ENCODE data around the gene GUSB. TPM values are rescaled to one million over a fixed set of nuclear protein-coding genes. Genes with fewer than 3 reads are reported as not detected.
"Not testable (repeated sequence)": the region's sequence is repeated elsewhere in the genome, so short reads cannot be mapped to it uniquely, and the experiment has no call there.

The GUSB gene
- 10 to 100 TPM; 53.4 to 66.7 TPM for total RNA-seq

DNA sequence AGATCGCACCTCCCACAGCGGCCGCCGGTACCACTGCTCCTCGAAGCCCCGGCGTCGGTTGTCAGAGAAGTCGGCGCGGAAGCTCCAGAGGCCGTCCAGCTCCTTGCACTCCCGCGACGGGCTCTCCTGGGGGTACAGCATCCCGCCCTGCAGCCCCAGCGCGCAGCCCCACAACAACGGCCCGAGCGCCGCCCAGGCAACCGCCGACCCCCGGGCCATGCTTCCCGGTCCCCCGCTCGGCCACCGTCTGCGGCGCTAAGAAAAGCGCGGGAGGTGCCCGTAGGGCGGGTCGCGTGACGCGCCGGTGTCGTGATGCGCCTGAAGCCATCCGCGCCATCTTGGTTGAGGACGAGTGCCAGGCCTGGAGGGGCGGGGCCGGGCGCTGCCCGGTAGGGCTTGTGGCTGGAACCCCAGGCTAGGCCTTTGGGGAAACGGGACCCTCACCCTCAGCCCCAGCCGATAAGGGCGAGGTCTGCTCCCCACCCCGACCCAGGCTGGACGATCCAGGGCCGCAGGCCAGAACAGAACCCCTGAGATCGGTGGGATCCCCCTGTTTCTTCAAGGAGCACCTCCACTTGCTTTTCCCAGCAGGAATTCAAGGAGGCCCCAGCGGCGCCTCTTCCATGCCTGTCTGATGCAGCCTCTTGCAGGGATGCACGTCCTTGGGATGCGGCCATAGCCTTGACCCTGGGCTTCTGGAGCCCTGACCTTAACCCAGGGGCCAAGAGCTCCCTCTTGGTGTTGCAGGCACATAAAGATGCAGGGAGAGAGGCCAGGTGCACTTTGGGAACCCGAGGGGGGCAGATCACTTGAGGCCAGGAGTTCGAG lies at the start of gene GUSB:
TSS of gene GUSB (minus strand) at position 249 of the 828 bp plus-strand sequence. CDS start at position 219, 30 bp downstream.
- Mint-ChIP-seq H3K9me3 (no peaks in the 10 kb centered on the region), H3K4me1 (no peaks in the 10 kb centered on the region), H3K4me3 (peak within 1 kb of the TSS; percentile 70), H3K27ac (peak within 1 kb of the TSS; percentile 66), H3K27me3 (no peaks in the 10 kb centered on the region), H3K36me3 (ENCODE audit: low read depth) (peaks cover 33% of the 10 kb centered on the region)
- ATAC-seq (replicated peaks), result peak; percentile 92

DNA sequence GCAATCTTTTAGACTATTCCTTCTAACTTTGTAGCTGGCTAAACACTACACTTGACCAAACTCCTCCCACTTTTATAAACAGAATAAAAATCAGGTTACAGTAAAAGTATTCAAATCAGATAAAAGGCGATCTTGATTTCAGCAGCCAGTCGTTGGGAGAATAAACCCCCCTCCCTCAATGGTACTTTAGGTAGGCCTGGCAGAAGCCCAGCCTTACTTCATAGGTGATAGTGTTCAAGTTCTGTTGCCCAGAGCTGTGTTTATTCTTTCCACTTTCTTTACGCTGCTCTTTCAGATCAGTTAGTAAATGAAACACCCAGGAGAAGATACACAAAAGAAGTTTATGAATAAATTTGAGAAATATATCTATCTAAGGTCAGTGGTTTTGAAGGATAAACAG lies 46.3 kb upstream of the GUSB start:
- H3K36me3 Mint-ChIP-seq (ENCODE audit: low read depth); ATAC-seq (replicated peaks); H3K27me3 Mint-ChIP-seq; H3K27ac Mint-ChIP-seq; H3K4me1 Mint-ChIP-seq; H3K9me3 Mint-ChIP-seq; H3K4me3 Mint-ChIP-seq: not testable (repeated sequence)

DNA sequence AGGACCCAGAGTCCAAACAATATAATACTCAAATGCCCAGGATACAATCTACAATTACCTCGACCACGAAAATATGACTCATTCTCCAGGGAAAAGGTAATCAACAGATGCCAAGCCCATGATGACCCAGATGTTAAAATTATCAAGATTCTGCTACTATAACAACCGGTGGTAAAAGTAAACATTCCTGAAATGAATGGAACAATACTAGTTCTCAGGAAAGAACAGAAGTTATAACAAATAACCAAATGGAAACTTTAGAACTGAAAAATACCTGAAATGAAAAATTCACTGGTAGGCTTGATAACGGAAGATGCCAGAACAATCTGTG lies 34.1 kb upstream of the GUSB start:
- Mint-ChIP-seq H3K27me3 (peaks cover 10% of the 10 kb centered on the region), H3K9me3 (no peaks in the 10 kb centered on the region), H3K4me1 (no peaks in the 10 kb centered on the region), H3K27ac (no peak overlapping the region), H3K36me3 (ENCODE audit: low read depth) (no peaks in the 10 kb centered on the region), H3K4me3 (no peak overlapping the region)
- ATAC-seq (replicated peaks), result no peak

DNA sequence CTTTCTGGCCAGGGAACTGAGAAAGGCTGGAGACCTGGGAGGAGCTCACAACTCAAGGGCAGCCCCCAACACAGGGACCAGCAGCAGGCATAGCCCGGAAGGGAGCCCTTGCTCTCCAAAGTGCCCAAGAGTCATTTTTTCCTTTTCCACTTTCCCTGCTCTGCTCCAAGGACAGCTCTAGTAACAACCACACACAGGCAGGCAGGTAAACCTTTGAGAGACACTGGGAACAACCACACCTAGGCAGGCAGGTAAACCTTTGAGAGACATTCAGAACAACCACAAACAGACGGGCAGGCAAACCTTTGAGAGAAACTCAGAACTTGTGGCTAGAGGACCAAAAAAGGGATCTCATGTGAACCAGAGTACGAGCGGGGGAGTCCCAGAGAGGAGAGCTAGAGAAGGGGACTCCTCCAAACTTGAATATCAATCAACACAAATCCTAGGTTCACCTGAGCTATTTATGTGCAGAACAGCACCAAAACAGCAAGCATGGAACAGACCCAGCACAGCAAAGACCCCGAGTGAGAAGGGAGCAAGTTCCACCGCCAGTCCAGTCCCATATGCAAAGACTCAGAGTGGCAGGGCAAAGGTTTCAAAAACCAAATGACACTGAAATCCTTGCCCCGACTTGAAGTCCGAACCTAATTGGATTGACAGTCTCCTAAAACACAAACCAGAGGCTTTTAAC lies 33.6 kb upstream of the GUSB start:
- no peaks in the 10 kb centered on the region for H3K9me3 Mint-ChIP-seq
- no peaks in the 10 kb centered on the region for H3K36me3 Mint-ChIP-seq (ENCODE audit: low read depth)
- no peak overlapping the region for H3K4me3 Mint-ChIP-seq
- ATAC-seq (replicated peaks), result no peak
- no peak overlapping the region for H3K27ac Mint-ChIP-seq
- H3K27me3 Mint-ChIP-seq, result peaks cover 11% of the 10 kb centered on the region
- no peaks in the 10 kb centered on the region for H3K4me1 Mint-ChIP-seq

DNA sequence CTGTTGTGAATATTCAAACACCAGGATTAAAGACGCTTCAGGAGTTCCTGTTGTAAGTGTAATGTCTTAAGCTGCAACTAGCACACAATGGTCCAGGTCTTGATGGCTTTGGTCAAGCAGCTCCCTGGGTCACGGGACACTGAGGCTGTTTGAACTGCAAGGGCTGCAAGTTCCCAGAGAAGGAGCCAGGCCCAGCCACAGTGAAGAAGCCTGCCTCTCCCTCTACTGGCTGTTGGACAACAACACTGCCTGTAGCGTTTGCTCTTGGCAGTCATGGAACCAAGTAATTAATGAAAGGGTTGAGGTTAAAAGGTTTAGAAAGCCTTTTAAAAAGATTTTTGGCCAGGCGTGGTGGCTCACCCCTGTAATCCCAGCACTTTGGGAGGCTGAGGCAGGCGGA lies 31.9 kb upstream of the GUSB start:
- no peak for ATAC-seq (replicated peaks)
- H3K27me3 Mint-ChIP-seq, result peaks cover 14% of the 10 kb centered on the region
- H3K4me1 Mint-ChIP-seq, result no peaks in the 10 kb centered on the region
- H3K4me3 Mint-ChIP-seq, result no peak overlapping the region
- no peaks in the 10 kb centered on the region for H3K36me3 Mint-ChIP-seq (ENCODE audit: low read depth)
- no peaks in the 10 kb centered on the region for H3K9me3 Mint-ChIP-seq
- H3K27ac Mint-ChIP-seq, result no peak overlapping the region

DNA sequence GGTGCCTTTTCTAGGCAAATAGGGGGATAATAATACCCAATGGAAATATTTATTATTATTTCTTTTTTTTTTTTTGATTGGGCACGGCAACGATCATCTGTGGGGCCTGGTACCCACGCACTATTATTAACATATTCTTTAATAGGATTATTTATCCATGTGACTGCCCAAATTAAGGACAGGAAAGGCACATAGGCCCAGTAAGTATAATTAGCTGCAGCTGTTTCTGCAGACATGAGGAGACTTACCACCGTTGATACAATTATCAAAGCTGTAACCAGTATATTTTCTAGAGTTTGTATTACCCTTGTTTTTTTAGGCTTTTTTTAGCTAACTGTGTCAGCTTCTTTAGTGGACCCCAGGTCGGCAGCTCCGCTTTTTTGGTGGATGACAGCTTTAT lies 25.2 kb upstream of the GUSB start:
- no peak for ATAC-seq (replicated peaks)
- H3K4me1 Mint-ChIP-seq, result no peaks in the 10 kb centered on the region
- H3K4me3 Mint-ChIP-seq, result no peak overlapping the region
- peaks cover 4% of the 10 kb centered on the region for H3K27me3 Mint-ChIP-seq
- H3K9me3 Mint-ChIP-seq, result no peaks in the 10 kb centered on the region
- H3K36me3 Mint-ChIP-seq (ENCODE audit: low read depth), result no peaks in the 10 kb centered on the region
- no peak overlapping the region for H3K27ac Mint-ChIP-seq

DNA sequence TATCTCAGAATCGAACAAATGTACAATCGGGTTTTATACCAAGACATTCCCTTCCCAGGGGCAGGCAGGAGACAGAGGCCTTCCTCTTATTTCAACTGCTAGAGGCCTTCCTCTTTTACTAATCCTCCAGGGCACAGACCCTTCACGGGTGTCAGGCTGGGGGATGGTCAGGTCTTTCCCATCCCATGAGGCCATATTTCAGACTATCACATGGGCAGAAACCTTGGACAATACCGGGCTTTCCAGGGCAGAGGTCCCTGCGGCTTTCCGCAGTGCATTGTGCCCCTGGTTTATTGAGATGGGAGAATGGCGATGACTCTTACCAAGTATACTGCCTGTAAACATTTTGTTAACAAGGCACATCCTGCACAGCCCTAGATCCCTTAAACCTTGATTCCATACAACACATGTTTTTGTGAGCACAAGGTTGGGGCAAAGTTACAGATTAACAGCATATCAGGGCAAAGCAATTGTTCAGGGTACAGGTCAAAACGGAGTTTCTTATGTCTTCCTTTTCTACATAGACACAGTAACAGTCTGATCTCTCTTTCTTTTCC lies 23.2 kb upstream of the GUSB start:
- not testable (repeated sequence) for H3K4me3 Mint-ChIP-seq; H3K4me1 Mint-ChIP-seq; H3K36me3 Mint-ChIP-seq (ENCODE audit: low read depth); ATAC-seq (replicated peaks); H3K27ac Mint-ChIP-seq; H3K9me3 Mint-ChIP-seq; H3K27me3 Mint-ChIP-seq

DNA sequence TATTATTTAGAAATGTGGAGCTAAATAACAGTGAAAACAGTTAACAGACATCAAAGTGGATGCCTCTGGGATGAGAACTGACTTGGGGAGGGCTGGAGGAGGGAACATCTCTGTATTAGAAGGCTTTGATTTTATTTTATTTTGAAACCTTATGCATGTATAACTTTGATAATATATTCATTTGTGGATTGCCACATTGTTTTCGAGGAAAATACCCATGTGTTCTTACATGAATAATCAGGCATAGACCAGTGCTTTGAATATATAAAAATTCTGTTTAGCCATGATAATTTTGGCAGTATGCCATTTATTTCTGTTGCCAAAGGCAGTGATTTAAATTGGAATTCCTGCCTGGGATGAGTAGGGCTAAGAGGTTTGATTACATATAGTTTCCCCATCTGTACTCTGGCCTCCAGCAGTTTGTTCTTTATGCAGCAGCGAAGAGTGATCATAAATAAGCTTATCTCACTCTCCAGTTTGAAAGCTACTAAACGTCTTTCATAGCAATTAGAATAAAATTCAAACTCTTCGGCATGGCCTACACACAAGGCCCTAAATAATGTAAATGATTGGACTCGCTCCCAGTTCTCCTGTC lies 18.9 kb upstream of the GUSB start:
- H3K36me3 Mint-ChIP-seq (ENCODE audit: low read depth); H3K27me3 Mint-ChIP-seq; H3K4me3 Mint-ChIP-seq; H3K27ac Mint-ChIP-seq; H3K4me1 Mint-ChIP-seq; H3K9me3 Mint-ChIP-seq; ATAC-seq (replicated peaks): not testable (repeated sequence)

DNA sequence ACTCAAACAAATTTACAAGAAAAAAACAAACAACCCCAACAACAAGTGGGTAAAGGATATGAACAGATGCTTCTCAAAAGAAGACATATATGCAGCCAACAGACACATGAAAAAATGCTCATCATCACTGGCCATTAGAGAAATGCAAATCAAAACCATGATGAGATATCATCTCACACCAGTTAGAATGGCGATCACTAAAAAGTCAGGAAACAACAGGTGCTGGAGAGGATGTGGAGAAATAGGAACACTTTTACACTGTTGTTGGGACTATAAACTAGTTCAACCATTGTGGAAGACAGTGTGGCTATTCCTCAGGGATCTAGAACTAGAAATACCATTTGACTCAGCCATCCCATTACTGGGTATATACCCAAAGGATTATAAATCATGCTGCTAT lies 13.0 kb upstream of the GUSB start:
- not testable (repeated sequence) for ATAC-seq (replicated peaks); H3K27ac Mint-ChIP-seq; H3K27me3 Mint-ChIP-seq; H3K36me3 Mint-ChIP-seq (ENCODE audit: low read depth); H3K9me3 Mint-ChIP-seq; H3K4me3 Mint-ChIP-seq; H3K4me1 Mint-ChIP-seq

DNA sequence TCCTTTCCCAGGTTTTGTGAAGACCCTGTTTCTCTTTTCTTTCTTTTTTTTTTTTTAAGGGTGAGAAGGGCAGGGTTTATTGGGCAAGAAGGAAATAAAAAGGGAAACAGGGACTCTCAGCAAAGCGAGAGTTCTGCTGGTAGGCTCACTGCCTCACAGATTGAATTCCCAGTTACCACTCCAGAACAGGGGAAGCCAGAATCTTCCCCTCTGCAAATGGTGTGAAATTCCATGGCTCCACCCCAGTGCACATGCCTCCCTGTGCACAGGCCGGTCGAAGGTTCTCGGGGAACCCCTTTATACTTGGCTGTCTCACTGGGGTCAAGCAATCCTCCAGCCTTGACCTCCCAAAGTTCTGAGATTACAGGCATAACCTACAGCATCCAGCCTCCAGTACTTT lies 10.5 kb upstream of the GUSB start:
- H3K9me3 Mint-ChIP-seq, result no peaks in the 10 kb centered on the region
- no peaks in the 10 kb centered on the region for H3K36me3 Mint-ChIP-seq (ENCODE audit: low read depth)
- peaks cover 3% of the 10 kb centered on the region for H3K27me3 Mint-ChIP-seq
- no peak for ATAC-seq (replicated peaks)
- no peak overlapping the region for H3K27ac Mint-ChIP-seq
- H3K4me1 Mint-ChIP-seq, result no peaks in the 10 kb centered on the region
- no peak overlapping the region for H3K4me3 Mint-ChIP-seq

DNA sequence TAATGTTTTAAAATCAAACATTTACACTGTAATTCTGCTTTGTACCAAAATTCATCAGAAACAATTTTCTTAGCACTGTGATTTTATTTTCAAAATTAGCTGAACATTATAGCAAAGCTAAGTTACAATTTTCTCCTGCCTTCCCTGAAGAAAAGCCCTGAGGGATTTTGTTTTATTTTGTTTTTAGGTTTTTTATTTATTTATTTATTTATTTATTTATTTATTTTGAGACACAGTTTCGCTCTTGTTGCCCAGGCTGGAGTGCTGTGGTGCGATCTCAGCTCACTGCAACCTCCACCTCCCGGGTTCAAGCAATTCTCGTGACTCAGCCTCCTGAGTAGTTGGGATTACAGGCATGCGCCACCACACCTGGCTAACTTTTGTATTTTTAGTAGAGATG lies 9.8 kb upstream of the GUSB start:
- not testable (repeated sequence) for H3K4me1 Mint-ChIP-seq; H3K36me3 Mint-ChIP-seq (ENCODE audit: low read depth); H3K27ac Mint-ChIP-seq; H3K27me3 Mint-ChIP-seq; H3K9me3 Mint-ChIP-seq; H3K4me3 Mint-ChIP-seq; ATAC-seq (replicated peaks)

DNA sequence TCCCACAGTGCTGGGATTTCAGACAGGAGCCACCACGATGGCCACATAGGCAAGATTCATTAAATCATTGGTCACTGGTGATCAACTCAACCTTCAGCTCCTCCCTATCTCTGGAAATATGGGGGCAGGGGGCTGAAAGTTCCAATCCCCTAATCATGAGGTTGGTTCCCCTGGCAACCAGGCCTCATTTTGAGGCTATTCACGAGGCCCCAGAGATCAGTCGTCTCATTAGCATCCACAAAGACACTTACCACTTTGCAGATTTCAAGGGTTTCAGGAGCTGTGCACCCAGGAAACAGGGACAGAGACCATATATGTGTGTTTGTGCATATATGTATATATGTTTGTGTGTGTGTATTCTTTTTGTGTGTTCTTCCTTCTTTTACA lies 7.7 kb upstream of the GUSB start:
- Mint-ChIP-seq H3K36me3 (ENCODE audit: low read depth) (no peaks in the 10 kb centered on the region), H3K4me1 (no peaks in the 10 kb centered on the region), H3K27me3 (no peaks in the 10 kb centered on the region), H3K9me3 (no peaks in the 10 kb centered on the region), H3K4me3 (no peak overlapping the region), H3K27ac (no peak overlapping the region)
- no peak for ATAC-seq (replicated peaks)

DNA sequence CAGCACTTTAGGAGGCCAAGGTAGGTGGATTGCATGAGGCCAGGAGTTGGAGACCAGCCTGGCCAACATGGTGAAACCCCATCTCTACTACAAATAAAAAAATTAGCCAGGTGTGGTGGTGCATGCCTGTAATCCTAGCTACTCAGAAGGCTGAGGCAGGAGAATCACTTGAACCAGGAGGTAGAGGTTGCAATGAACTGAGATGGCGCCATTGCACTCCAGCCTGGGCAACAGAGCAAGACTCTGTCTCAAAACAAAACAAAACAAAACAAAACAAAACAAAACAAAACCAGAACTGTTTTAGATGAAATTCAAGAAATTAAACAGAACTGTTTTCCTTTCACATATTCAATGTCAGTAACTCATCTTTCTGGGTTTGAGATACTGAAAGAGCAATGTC lies 6.5 kb upstream of the GUSB start:
- H3K36me3 Mint-ChIP-seq (ENCODE audit: low read depth); H3K4me3 Mint-ChIP-seq; H3K9me3 Mint-ChIP-seq; H3K4me1 Mint-ChIP-seq; H3K27ac Mint-ChIP-seq; H3K27me3 Mint-ChIP-seq; ATAC-seq (replicated peaks): not testable (repeated sequence)

DNA sequence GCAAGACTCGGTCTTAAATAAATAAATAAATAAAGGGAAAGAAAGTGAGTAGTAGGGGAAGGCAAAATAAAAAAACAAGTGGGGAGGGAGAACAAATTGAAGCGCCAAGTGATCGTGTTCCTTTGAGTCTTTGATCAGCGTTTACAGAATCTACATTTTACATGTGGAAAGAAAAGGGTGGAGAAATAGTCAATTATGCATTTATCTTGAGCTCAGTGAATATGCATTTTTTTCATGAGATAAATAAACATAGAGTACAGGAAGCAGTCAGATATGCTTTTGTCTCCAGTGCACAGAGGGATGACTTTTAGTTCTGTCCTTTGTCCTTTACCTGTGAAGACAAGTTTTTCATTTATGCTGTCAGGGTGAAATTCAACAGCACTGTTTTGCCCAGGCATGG lies 6.1 kb upstream of the GUSB start:
- no peaks in the 10 kb centered on the region for H3K9me3 Mint-ChIP-seq
- H3K27me3 Mint-ChIP-seq, result no peaks in the 10 kb centered on the region
- no peaks in the 10 kb centered on the region for H3K4me1 Mint-ChIP-seq
- no peak for ATAC-seq (replicated peaks)
- H3K27ac Mint-ChIP-seq, result no peak overlapping the region
- no peak overlapping the region for H3K4me3 Mint-ChIP-seq
- H3K36me3 Mint-ChIP-seq (ENCODE audit: low read depth), result no peaks in the 10 kb centered on the region
